Calu3 (cell line): ENCODE data around the gene SYNM. TPM values are rescaled to one million over a fixed set of nuclear protein-coding genes. Genes with fewer than 3 reads are reported as not detected.

Experiments
- BruUV-seq: library from RNA; stranded (reverse); fragments of 400-500 nt; replicated peaks from 2 replicates; lab custom pipeline; 2021; lab: Mats Ljungman, UMichigan
- CTCF ChIA-PET: fragments of 300-600 bp; sonication (Branson Sonifier 250); formaldehyde crosslinking; loops from one replicate; lab custom pipeline; 2022; ENCODE audit warnings: antibody characterized with exemption; lab: Charles Lee
- DNase-seq: peaks from one replicate; pipeline ENCODE4 v3.0.0; 2022
- H3K27ac Mint-ChIP-seq: one replicate; pipeline ENCODE4 v1.8.0; 2022; ENCODE audit warnings: mixed read lengths; ENCODE audit not compliant: unreplicated experiment
- H3K27me3 Mint-ChIP-seq: one replicate; pipeline ENCODE4 v1.8.0; 2022; ENCODE audit warnings: mixed read lengths; ENCODE audit not compliant: unreplicated experiment
- H3K36me3 Mint-ChIP-seq: one replicate; pipeline ENCODE4 v1.8.0; 2022; ENCODE audit warnings: mild to moderate bottlenecking, moderate library complexity, mixed read lengths; ENCODE audit not compliant: insufficient read depth, unreplicated experiment
- H3K4me1 Mint-ChIP-seq: one replicate; pipeline ENCODE4 v1.8.0; 2022; ENCODE audit warnings: mild to moderate bottlenecking, low read depth, mixed read lengths; ENCODE audit not compliant: unreplicated experiment
- H3K4me3 Mint-ChIP-seq: one replicate; pipeline ENCODE4 v1.8.0; 2022; ENCODE audit warnings: mild to moderate bottlenecking, low read depth, moderate library complexity, mixed read lengths; ENCODE audit not compliant: unreplicated experiment
- H3K9me3 Mint-ChIP-seq: one replicate; pipeline ENCODE4 v1.8.0; 2022; ENCODE audit warnings: low read depth, mixed read lengths; ENCODE audit not compliant: unreplicated experiment
- intact Hi-C: fragments of 100-400 bp; cut with micrococcal nuclease; formaldehyde crosslinking; loops from one replicate; pipeline ENCODE4 v1.10.0; 2022; ENCODE audit not compliant: unreplicated experiment
- total RNA-seq: library from RNA; stranded (reverse); gene quantifications from 2 replicates; pipeline ENCODE4 v1.2.3, GENCODE V29; 2022
- TF ChIP-seq, protein P1 (sequence below): fragments of 200-600 bp; IDR thresholded peaks from one replicate; pipeline ENCODE4 v1.8.0; 2022; ENCODE audit warnings: antibody characterized with exemption; ENCODE audit not compliant: unreplicated experiment

Gene SYNM
- total RNA-seq, 1 experiment from 2014 or later = 7.8 TPM

DNA sequence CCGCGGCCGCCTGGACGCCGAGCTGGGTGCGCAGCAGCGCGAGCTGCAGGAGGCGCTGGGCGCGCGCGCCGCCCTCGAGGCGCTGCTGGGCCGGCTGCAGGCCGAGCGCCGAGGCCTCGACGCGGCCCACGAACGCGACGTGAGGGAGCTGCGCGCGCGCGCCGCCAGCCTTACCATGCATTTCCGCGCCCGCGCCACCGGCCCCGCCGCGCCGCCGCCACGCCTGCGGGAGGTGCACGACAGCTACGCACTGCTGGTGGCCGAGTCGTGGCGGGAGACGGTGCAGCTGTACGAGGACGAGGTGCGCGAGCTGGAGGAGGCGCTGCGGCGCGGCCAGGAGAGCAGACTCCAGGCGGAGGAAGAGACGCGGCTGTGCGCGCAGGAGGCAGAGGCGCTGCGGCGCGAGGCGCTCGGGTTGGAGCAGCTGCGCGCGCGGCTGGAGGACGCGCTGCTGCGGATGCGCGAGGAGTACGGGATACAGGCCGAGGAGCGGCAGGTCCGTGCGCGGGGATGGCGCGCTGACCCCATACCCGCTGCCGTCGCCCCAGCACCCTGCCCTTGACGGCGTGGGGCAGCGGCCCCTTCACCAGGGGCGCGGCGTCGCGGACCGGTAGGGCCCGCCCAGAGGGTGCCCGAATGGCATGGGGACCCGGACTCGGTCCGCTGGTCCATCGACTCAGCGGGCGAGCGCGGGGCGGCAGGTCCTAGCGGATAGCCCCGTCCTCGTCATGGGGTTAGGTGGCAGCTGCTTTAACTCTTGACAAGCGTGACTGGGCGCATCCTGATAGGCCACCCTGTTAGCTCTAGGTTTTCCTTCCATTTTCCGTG lies 848 bp downstream of the SYNM start:
- TF ChIP-seq, protein P1, sequence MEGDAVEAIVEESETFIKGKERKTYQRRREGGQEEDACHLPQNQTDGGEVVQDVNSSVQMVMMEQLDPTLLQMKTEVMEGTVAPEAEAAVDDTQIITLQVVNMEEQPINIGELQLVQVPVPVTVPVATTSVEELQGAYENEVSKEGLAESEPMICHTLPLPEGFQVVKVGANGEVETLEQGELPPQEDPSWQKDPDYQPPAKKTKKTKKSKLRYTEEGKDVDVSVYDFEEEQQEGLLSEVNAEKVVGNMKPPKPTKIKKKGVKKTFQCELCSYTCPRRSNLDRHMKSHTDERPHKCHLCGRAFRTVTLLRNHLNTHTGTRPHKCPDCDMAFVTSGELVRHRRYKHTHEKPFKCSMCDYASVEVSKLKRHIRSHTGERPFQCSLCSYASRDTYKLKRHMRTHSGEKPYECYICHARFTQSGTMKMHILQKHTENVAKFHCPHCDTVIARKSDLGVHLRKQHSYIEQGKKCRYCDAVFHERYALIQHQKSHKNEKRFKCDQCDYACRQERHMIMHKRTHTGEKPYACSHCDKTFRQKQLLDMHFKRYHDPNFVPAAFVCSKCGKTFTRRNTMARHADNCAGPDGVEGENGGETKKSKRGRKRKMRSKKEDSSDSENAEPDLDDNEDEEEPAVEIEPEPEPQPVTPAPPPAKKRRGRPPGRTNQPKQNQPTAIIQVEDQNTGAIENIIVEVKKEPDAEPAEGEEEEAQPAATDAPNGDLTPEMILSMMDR = no peak
- Mint-ChIP-seq H3K4me1 (no peaks in the 10 kb centered on the region), H3K27me3 (peaks cover 38% of the 10 kb centered on the region), H3K27ac (no peak overlapping the region), H3K4me3 (peak overlapping the region; percentile 96), H3K36me3 (peaks cover 8% of the 10 kb centered on the region), H3K9me3 (no peaks in the 10 kb centered on the region)
- no TSS peak for BruUV-seq
- intact Hi-C loops = no loop called here
- peak; percentile 63 for DNase-seq
- CTCF ChIA-PET = interaction anchor here (0.9 to 1.4 kb wide), 4 partner anchors 18 to 599 kb away, joined by 3 to 8 read pairs (median 4); no protein-coding TSS in a partner anchor

DNA sequence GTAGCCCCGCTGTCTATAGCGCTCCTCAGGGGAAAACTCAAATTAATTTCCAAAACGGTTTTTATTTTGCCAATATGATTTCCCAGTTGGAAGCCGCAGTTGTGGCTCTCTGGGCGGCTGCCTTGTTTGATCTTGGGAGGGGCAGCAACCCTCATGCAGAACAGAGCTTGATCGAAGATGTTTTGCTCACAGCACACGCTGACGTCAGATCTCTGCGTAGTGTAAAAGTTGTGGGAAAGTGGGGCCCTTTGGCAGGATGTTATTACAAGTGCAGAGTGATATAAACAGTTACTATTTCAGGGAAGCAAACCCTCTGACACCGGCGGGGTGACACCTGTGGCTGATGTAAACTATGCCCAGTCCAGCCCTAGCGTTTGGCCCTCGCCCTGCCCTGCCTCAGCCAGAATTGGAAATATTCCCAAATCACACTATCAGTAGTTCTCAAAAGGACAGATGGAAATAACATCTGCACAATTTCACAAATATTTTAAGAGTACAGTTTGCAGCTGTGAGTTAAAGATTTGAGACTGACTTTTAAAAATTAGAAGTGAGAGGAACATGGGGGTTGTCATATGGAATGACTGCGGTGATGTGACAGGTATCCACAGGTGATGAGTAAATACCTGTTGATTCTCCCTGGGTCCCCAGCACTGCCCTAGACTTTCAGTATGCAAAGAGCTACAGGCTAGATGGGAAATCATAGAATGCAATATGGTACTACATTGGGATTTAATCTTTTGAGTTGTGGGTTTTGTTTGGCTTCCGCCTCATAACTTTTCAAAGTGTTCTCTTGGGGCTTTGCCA lies 1.7 kb downstream of the SYNM start:
- H3K27ac Mint-ChIP-seq = no peak overlapping the region

GRCh38 chr15:99108993-99109392 lies 4.1 kb downstream of the SYNM start:
- no peak overlapping the region for H3K27ac Mint-ChIP-seq
- intact Hi-C loops = no loop called here
- no TSS peak for BruUV-seq

More for the DNA sequence above, 1.7 kb downstream of the SYNM start:
- intact Hi-C loops = no loop called here
- Mint-ChIP-seq H3K27me3 (peaks cover 33% of the 10 kb centered on the region), H3K36me3 (peaks cover 8% of the 10 kb centered on the region), H3K4me3 (peak overlapping the region; percentile 96), H3K9me3 (no peaks in the 10 kb centered on the region), H3K4me1 (no peaks in the 10 kb centered on the region)
- BruUV-seq = TSS peak; percentile 38
- DNase-seq = no peak
- TF ChIP-seq, protein P1 = no peak
- CTCF ChIA-PET = interaction anchor here (0.5 kb wide), 1 partner anchor 108 kb away, joined by 3 read pairs; no protein-coding TSS in a partner anchor

DNA sequence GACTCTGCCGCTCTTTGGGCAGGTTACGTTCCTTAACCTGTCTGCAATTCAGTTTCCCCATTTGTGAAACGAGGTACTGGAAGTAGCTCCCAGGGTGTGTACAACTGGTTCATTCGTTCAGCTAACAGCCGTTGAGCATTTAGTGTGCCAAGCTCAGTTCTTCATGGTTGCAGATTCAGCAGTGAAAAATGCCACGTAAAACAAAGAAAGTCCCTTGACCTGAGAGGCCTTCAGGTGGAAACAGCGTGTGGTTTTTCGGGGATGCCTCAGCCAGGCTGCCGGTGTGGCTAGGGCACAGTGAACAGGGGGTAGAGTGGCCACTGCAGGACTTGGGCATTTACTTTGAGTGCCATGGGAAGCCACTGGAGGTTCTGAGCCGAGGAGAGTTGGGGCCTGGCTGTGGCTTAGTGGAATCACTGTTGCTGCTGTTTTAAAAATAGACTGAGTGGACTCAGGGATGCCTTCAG lies 4.7 kb downstream of the SYNM start:
- intact Hi-C loops = no loop called here
- Mint-ChIP-seq H3K9me3 (no peaks in the 10 kb centered on the region), H3K27ac (no peak overlapping the region), H3K4me1 (no peaks in the 10 kb centered on the region), H3K27me3 (peaks cover 14% of the 10 kb centered on the region), H3K4me3 (no peak overlapping the region), H3K36me3 (peaks cover 8% of the 10 kb centered on the region)
- BruUV-seq = no TSS peak
- CTCF ChIA-PET = interaction anchor here (0.6 to 0.7 kb wide), 2 partner anchors 23 to 104 kb away, joined by 3 read pairs; no protein-coding TSS in a partner anchor
- DNase-seq = no peak
- TF ChIP-seq, protein P1 = no peak

More at GRCh38 chr15:99108993-99109392, 4.1 kb downstream of the SYNM start:
- TF ChIP-seq, protein P1 = no peak
- Mint-ChIP-seq H3K4me1 (no peaks in the 10 kb centered on the region), H3K4me3 (no peak overlapping the region), H3K27me3 (peaks cover 14% of the 10 kb centered on the region), H3K36me3 (peaks cover 8% of the 10 kb centered on the region), H3K9me3 (no peaks in the 10 kb centered on the region)
- CTCF ChIA-PET = interaction anchor here (0.7 kb wide), 2 partner anchors 34 to 105 kb away, joined by 3 read pairs; no protein-coding TSS in a partner anchor
- no peak for DNase-seq
